GM21381 (cell line): ENCODE measurements around the gene MIR17HG.
"Not testable (repeated sequence)": the region's sequence is repeated elsewhere in the genome, so short reads cannot be mapped to it uniquely, and the experiment has no call there.

Experiments
- ATAC-seq: cut with Tn5 transposase; IDR thresholded peaks from one replicate; pipeline ENCODE4 v1.9.1; 2021; ENCODE audit warnings: mild to moderate bottlenecking, moderate library complexity; ENCODE audit not compliant: unreplicated experiment

MIR17HG gene

DNA sequence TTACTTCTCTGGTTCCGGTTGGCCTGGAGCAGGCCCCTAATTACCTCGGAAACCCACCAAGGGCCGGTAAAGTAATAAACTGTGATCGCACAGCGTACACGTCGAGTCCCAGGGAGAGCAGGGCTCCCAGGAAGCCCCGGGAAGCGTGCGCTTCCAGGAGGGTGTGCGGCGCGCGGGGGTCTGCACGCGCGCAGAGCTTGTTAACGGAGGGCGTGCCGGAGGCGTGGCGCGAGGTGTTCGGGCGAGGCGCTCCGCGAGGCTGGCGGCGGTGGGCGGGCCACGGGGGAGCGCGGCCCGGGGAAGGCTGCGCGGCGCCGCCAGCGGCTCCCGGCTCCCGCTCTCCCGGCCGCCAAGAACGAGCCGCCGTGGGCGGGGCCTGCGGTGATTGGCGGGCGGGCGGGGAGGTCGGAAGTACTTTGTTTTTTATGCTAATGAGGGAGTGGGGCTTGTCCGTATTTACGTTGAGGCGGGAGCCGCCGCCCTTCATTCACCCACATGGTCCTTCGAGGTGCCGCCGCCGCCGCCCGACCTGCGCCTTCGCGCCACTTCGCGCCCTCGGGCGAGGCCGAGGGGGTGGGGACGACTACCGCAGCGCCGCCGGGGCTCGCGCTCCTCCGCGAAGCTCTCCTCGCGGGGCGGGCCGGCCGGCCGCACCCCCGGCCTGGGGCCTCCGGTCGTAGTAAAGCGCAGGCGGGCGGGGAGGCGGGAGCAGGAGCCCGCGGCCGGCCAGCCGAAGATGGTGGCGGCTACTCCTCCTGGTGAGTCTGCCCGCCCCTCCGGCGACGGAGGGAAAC lies at the start of gene MIR17HG:
Gene MIR17HG (plus strand): TSS at position 486 of the 794 bp plus-strand sequence.
- peak; percentile 59 for ATAC-seq

DNA sequence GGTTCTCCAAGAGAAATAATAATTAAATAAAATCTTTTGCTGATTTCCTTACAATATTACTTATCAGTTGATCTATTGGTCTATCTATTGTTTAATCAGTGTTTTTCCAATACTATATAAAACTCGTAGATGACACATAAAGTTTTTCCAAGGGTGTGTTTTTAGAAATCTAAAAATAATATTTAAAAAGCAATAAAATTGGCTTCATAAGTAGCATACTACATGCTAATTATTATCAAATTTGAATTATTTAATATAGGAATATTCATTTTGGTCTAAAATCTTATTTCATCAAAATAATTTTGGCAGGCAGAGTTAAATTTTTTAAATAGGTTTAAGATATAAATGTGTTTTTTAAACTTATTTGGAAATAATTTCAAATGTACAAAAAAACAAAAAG lies 49.4 kb upstream of the MIR17HG start:
- ATAC-seq = no peak

DNA sequence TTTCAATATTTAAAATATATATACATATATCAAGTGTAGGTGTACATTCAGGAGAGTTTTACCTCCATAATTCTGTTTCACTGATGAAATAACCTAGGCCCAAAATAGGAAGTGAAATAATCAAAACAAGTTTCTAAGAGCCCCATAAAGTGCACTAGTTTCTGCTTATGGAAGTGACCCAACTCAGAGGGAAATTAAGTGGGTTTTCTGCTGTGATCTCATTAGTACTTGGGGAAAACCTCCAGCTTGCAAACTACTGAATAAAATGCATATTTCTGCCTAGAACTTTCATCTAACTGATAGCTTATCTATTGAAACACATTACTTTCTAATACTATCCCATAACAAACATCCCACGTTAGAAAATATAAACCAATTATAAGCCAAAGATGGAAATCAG lies 45.4 kb upstream of the MIR17HG start:
- ATAC-seq = peak; percentile 85

DNA sequence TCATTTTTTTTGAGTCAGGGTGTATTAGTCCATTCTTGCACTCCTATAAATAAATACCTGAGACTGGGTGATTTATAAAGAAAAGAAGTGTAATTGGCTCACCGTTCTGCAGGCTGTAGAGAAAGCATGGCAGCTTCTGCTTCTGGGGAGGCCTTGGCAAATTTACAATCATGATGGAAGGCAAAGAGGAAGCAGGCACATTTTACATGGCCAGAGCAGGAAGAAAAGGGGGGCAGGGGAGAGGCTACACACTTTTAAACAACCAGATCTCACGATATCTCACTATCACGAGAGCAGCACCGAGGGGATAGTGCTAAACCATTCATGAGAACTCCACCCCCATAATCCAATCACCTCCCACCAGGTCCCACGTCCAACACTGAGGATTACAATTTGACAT lies 44.5 kb upstream of the MIR17HG start:
- ATAC-seq = no peak

DNA sequence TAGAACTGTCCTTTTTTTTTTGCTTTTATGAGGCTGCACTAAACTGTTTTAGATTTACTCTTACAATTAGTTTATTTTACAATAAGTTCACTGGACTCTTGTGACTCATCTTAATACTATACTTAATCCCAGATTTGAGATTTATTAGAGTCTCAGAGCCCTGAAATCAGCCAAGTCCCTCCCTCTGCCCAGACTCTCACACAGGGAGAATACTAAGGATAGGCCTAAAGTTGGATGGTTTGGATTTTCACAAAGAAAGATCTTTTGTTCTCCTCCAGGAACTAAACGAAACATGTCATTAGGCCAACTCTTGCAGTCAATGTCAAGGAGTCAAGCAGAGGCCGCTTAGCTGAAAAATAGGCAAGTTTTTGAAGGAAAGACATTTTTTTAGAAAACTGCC lies 42.7 kb upstream of the MIR17HG start:
- no peak for ATAC-seq

DNA sequence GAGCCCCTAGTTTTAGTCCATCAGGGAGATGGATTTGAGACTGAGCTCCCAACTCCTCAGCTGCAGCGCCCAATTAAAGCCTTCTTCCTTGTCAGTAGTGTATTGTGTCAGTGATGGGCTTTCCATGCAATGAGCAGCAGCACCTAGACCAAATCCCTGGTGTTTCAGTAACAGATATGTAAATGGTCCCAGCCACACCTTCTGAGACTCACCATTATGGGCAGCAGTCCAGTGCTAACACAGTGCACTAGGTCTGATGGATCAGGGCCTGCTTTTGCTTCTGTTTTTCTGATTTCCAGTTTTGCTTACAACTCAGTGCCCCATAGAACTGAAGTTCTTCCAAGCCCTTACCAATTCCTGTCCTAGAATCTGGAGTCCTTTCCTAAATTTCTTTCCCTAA lies 41.8 kb upstream of the MIR17HG start:
- ATAC-seq = no peak

DNA sequence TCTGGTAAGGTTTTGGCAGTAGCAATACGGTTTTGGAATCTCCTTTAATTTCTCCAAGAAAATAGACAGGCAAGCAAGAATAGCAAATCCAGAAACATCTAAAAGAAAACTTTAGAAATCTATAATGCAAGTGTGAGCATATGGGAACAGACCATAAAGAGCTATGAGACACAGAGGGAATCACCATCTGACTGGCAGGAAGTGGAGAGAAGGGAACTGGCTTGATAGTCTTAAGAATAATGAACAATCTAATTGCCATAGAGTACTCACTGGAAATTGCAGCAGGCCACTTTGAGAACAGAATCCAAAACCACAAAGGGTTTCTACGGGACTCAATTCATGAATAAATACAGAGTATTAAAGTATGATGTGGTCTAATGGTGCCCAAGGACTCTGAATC lies 39.6 kb upstream of the MIR17HG start:
- no peak for ATAC-seq

DNA sequence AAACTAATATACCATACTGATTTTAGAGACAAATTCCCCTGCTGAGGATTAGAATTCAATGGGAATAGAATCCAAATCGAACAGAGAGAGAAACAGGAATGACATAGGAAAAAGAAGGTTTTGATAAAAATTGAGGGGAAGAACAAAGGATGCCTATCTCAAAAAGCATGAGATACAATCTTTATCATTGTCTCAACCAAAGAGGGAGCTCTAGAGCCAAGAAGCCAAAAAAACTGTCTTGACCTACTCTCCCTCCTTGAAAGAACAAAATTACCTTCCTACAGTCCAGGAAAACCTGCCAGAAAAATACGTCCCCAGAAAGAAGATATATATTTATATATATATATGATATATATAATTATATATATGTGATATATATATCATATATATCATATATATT lies 39.2 kb upstream of the MIR17HG start:
- ATAC-seq = no peak

DNA sequence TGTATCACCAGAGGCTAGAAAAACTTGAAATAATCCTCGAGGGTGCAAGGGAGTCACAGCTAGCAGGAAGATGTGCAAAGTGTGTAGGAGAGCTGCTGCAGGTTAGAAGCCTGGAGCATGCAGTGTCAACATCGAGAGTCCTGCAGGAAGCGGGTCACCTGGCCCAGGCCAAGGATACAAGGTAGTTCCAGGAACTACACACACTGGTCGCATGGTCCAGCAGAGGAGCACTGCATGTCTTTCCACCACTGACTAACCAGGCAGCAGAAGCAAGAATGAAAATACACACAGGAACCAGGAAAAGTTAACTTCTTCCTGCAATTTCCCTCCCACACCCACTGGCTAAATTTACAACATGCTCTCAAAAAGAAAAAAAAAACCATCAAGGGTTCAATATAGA lies 36.0 kb upstream of the MIR17HG start:
- ATAC-seq = no peak

DNA sequence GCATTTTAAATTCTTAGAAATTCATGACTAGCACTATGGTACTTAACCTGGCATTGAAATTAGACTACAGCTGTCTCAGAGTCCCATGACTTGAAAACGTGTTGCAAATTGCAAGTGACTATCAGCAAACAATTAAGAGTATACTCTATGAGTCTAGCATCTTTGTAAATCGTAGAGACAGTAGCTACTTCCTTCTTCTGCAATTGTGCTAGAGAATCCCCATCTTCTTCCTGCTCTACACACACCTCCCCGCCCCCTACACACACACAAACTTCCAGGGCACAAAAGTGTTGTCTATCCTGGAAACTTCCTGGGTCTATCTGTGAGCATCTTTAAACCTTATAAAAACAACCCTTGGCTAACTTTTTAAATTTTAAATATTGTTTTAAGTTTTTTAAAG lies 35.2 kb upstream of the MIR17HG start:
- ATAC-seq = peak; percentile 28

DNA sequence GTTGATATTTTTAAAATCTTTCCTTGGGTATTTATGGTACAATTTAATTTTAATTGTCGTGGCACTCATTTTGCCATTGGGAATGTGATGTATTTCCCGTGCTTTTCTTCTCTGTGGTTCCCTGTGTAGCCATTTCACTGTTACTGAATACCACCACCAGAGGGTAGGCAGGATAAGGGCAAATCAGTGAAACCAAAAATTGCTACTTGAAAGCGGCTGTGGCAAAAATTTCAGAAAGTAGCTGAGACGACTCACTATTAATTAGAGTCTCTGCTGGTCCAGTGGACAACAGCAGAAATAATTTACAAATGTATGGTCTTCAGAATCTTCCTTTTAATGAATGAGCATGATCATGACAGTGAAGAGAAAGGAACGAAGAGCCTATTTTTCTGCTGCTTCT lies 34.4 kb upstream of the MIR17HG start:
- peak; percentile 75 for ATAC-seq

DNA sequence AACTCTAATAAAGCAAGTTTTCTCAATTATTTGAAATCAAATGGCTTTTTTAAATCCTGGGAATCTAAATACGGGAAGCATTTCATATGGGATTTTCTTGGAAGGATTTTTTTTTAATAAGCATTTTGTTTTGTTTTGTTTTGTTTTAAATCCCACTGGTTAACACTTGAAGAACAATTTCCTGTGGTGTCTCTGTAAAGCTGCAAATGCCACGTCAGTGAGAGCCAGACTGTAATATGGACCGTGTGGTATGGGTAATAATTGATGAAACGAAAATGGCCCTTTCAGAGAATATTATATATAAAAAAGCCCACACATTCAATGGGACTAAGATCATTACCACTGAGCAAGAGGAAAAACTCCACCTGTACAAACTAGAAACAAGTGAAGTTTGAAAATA lies 33.9 kb upstream of the MIR17HG start:
- ATAC-seq = peak; percentile 74

DNA sequence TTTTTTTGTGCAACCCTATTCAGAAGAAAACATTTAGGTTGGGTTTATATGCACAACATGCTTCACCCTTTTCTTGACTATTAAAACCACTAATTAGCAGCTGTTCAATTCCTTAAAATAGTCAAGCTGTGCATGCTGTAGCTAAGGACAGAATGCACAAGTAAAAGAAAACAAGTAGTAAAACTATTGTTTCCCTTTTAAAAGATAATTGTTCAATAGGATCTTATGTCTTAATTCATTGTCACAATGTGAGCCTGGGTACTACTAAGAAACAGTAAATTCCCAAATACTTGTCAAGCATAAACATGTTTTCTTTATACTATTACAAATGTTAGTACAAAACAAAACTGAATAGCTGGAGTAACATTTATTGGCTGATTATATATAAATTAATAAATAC lies 32.6 kb upstream of the MIR17HG start:
- ATAC-seq = no peak

DNA sequence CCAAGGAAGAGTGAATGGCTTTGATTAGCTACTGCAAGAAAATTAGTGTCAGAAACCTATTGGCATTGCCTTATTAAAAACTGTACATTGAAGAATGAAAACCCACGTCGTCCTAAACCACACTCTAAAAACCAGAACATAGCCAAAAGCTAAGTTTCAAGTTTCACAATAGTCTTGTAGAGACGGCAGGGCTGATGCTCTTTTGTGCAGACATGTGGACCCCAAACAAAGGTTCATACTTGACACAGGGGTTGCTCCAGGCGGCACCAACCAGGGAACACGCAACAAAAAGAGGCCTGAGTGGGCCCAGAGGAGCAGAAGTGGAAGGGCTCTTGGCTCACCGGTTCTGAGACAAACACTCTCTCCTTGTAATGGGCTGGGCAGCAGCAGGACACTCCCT lies 28.6 kb upstream of the MIR17HG start:
- peak; percentile 50 for ATAC-seq

DNA sequence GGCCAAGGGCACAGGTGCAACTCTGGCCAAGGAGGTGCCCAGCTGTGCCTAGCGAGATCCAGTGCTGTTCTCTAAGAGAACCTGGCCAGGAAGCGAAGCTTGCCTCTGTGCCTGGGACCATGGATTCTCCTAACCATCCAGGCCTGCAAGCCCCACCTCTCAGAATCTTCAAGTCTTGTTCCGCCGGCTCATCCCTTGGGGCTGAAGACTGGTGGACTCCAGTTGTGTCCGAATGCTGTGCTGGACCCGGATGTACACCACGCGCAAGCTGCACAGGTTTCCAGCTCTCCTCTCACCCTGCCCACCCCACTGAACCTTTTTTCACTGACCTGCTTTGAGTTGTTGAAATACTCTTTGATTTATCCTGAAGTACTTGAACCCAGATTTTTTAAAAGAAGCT lies 27.5 kb upstream of the MIR17HG start:
- ATAC-seq = no peak

DNA sequence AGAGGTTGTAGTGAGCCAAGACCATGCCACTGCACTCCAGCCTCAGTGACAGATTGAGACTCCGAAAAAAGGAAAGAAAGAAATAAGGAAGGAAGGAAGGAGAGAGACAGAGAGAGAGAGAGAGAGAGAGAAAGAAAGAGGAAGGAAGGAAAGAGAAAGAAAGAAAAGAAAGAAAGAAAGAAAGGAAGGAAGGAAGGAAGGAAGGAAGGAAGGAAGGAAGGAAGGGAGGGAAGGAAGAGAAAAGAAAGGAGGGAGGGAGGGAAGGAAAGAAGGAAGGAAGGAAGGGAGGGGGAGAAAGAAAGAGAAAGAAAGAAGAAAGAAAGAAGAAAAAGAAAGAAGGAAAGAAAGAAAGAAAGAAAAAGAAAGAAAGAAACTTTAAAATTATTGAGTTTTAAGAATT lies 26.5 kb upstream of the MIR17HG start:
- ATAC-seq = not testable (repeated sequence)

DNA sequence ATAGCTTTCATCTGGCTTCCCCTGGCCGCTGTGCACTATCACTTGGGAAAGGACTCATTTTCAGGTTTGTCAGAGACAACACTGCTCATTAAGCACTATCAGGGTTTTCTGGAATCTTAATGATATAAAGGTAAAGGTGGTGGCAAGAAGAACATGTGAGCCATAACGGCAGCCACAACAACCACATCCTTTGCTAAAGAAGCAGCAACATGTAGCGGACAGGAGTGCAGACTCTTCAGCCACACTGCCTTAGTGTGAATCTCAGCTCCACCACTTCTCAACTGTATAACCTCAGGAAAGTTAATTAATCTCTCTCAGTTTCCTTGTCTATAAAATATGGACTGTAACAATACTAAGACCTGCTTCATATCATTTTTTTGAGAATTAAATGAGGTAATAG lies 24.1 kb upstream of the MIR17HG start:
- no peak for ATAC-seq

DNA sequence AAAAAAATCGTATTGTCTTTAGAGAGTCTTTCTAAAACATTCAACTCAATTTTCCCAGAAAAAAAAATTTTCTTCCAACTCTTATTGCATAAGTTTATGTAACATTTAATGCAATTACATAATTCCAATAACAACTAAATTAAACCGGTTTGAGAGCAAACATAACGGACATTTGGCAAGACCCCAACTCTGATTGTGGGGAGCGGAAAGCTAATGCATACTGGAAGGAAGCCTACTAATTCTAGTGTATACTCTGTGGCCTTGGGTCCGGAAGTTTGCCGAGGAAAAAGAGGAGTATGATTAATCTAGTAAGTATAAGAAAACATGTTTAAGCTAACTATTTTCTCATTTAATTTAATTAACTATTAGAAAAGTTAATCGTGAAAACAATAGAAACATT lies 21.3 kb upstream of the MIR17HG start:
- ATAC-seq = no peak

DNA sequence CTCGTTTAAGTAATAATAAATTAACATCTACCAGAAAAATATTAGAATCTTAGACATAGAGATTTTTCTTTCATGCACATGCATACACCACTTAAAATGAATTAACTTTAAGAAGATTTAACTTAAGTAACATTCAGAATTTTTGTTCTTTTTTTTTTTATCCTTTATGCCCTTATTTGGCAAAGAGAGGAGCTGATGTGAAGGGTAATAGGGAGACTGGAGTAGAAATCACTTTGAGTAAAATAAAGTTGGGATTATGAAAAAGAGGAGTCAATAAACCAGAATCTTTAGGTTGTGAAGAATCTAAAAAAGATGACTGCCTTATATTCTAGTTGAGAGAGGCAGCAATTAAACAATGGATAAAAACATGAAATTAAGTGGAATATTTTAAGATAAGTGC lies 18.8 kb upstream of the MIR17HG start:
- ATAC-seq = no peak

DNA sequence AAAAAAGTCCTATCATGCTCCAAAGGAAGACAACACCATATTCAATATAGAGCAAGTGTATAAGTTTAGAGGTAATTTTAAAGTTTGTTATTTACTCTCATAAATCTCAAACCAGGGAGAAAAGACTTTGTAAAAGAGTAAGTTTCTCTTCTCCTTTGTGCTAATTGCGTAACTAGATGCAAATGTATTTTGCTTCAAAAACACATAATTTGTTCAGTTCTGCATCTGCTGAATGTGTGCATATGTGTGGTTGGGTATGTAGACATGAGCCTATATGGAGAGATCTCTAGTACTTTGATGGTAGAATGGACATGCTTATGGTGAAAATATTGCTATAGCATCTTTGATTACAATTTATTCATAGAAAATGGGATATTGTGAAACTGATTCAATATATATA lies 17.8 kb upstream of the MIR17HG start:
- no peak for ATAC-seq

DNA sequence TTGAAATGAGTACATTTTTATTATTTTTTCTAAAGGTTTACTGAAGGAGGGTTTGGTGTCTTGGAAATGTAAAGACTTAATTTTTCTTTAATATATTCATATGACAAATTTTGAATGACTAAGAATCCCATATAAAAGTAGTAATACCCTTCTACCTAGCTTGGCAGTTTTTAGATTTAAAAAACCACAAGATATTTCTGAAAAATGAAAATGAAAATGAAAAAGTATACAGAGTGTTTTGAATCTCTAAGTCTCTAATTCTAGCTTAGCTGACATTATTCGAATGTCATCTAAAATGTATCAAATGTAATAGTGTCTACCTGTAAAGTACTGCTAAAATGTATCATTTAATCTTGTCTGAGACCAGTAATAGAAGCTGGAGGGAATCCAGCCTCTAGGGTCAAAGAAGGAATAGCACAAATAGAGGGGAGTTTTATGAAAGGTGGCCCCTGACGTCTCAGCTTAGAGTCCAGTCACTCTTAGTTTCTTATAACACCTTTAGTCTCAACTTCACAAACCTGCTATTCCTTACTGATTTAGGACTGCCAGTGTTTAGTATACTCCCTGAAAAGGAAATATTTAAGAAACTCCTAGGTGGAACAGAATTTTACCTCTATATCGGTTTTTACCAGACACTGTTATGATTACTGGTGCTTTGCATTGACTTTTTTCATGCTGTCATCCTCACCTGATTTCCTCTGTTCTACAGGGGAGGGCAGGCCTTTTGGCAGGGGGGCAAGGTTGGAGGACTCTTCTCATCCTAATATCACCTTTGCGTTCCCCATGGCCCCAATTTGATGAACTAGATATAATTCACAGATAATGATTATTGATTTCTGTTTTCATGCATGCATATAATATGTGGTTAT lies 16.2 kb upstream of the MIR17HG start:
- ATAC-seq = peak; percentile 89

DNA sequence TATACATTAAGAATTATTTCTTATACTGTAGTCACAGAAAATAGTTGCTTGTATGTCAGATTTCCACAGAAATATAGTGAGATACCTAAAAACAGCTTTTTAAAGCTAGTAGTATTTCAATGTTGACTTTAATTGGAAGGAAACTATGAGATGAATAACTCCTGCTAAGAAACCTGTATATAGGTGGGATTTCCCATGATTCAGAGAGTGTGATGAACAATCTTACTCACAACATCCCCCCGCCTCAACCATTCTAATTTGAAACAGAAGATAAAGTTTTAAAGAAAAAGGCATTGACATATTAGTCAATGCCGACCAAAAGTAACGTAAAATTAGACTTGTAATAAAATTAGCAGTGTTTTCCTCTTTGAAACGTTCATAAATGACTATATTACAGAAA lies 1.4 kb upstream of the MIR17HG start:
- no peak for ATAC-seq
